GM19025 (cell line): ENCODE measurements around the gene SLC43A2.
"Not testable (repeated sequence)": the region's sequence is repeated elsewhere in the genome, so short reads cannot be mapped to it uniquely, and the experiment has no call there.

ENCODE experiments used
- ATAC-seq: cut with Tn5 transposase; IDR thresholded peaks from one replicate; pipeline ENCODE4 v1.9.1; 2021; ENCODE audit warnings: mild to moderate bottlenecking, low read depth, moderate library complexity; ENCODE audit not compliant: unreplicated experiment

The SLC43A2 gene

GRCh38 chr17:1627982-1628855, at the start of gene SLC43A2:
TSS of gene SLC43A2 (minus strand) at chr17:1628834. CDS start at chr17:1627874, 960 bp downstream.
- peak; percentile 40 for ATAC-seq

DNA sequence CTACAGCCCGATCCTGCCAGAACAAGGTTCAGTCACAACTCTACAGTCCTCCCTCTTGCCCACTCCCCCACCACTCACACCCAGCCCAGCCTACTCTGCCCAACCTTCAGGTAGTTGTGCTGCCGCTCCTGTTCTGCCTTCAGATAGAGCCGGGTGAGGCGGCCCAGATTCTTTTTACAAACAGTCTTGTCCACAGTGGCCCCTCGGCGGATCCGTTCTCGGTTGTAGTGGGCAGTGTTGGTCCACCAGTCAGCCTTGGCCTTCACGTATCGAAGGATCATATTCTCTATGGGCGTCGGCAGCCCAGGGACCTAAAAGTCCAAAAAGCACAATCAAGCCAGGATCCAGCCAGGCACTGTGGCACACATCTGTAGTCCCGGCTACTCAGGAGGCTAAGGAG, 47.8 kb upstream of the SLC43A2 start:
- no peak for ATAC-seq

GRCh38 chr17:1673041-1673785, 44.6 kb upstream of the SLC43A2 start:
- no peak for ATAC-seq

DNA sequence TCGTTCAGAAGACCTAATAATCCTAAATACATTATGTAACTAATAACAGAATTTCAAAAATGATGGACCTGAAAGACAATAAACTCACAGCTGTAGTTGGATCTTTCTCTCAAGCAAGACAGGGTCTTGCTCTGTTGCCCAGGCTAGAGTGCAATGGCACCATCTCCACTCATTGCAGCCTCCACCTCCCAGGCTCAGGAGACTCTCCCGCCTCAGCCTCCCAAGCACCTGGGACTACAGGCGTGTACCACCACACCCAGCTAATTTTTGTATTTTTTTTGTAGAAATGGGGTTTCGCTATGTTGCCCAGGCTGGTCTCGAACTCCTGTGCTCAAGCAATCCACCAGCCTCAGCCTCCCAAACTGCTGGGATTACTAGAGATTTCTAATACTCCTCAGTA, 35.3 kb upstream of the SLC43A2 start:
- ATAC-seq, result not testable (repeated sequence)

- ATAC-seq, result no peak
Measured at GRCh38 chr17:1661045-1661444, 32.4 kb upstream of the SLC43A2 start.

- ATAC-seq, result no peak
Measured at GRCh38 chr17:1658100-1658499, 29.5 kb upstream of the SLC43A2 start.

GRCh38 chr17:1653735-1654134, 25.1 kb upstream of the SLC43A2 start:
- no peak for ATAC-seq

- not testable (repeated sequence) for ATAC-seq
Measured at GRCh38 chr17:1652794-1653193, 24.2 kb upstream of the SLC43A2 start.

GRCh38 chr17:1651559-1651844, 22.9 kb upstream of the SLC43A2 start:
- no peak for ATAC-seq

GRCh38 chr17:1650731-1651558, 22.3 kb upstream of the SLC43A2 start:
- no peak for ATAC-seq

GRCh38 chr17:1649844-1650501, 21.3 kb upstream of the SLC43A2 start, which contains the start of gene RILP:
TSS of gene RILP (minus strand) at chr17:1649866. CDS start at chr17:1649804, 62 bp downstream.
- ATAC-seq, result no peak

DNA sequence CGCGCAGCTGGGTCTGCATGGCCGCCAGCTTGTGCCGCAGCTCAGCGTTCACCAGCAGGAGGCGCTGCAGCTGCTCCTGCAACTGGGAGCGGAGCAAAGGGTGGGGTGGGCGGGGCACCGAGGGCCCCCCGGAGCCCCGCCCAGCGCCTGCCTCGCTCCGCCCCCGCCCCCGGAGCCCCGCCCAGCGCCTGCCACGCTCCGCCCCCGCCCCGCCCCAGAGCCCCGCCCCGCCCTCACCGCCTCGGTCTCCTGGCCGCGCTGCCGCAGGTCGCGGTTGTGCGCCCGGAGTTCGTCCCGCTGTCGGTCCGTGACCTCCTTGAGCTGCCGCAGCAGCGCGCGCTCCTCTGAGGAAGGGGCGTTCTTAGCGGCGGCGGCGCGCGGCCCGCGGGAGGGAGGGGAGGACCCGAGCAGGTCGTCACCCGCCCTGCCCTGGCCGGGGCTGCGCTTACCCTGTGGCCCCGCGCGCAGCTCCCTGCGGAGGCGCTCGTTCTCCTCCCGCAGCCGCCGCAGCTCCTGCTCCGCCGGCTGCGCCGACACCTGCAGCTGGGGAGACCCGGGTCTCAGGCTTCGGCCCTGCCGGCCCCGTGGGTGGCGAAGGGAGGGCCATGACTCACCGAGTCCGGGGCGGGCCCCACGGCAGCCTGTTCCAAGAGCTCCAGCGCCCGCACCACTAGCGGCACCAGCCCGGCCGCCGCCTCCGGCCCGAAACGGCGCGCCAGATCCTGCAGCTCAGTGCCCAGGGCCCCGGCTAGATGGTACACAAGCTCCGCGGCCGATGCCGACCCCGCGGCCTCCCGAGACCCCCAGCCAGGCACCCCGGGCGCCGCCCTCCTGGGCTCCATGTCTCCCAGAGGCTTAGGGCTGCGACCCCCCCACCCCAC, 20.6 kb upstream of the SLC43A2 start:
- ATAC-seq, result peak; percentile 39

- peak; percentile 60 for ATAC-seq
Measured at GRCh38 chr17:1648173-1648962, 19.7 kb upstream of the SLC43A2 start.

- no peak for ATAC-seq
Measured at GRCh38 chr17:1647802-1648171, 19.2 kb upstream of the SLC43A2 start.

DNA sequence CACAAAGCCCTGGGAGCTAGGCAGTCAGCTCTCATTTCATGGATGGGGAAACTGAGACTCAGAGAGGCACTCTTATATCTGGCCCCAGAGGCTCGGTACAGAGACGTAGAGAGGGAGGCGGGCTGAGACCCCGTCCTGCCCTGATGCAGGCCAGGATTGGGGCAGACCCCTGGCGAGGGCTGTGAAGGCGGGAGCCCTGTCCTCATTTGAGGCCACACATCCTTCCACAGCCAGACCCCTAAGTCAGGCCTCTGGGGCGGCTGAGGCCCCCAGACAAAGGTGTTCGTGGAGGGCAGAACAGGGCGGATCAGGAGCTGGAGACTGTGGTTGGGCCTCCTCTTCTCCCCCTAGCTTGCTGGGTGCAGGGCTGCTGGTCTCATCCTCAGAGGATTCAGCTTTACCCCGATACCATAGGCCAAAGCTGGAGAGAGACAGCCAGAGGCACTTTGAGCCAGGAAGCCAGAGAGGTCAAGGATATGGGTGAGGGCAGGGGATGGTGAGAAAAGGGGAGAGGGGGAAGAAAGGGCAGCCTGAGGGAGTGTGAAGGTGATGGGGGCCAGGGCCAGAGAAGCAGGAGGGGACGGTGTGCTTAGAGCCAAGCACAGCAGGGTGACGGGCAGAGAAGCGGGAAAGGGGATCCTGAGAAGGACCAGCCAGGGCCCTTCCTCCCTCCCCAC, 17.7 kb upstream of the SLC43A2 start:
- ATAC-seq, result no peak

DNA sequence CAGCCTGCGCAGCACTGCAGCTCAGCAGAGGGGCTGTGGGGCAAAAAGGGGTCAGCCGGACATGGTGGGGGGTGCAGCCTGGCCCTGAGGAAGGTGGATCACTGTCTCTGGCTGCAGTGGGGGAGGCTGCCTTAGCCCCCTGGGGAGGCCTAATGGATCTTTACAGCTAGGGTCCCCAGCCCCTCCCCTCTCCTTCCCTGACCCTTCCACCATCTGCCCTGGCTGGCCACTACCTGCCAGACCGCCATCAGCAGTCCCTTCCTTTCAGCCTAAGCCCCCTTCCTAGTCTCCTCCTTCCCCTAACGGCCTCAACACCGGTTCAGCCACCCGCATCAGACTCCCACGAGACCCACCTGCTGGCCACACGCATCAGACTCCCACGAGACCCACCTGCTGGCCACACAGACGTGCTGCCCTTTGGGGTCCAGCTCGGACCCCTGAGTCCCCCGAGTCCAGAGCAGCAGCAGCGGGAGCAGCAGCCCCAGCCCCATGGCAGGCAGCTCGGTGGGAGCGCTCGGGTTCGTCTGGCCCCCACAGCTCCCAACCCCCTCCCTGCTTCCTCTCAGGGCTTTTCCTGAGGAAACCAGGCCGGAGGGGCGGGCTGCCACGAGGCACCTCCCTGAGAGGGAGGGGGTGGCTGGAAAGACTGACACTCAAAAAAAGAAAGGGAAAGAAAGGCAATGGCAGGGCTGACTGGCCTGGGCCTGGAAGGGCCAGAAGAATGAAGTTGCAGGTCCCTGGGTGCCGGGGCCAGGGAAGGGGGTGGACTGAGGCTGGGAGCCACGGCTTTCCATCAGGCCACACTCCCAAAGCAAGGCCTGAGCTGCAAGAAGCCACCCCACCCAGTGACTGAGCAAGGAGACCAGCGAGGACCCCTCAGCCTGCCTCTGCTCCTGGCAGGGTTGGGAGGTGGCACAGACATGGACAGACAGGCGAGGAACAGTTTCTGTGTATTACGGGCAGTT, 16.9 kb upstream of the SLC43A2 start, which contains the start of gene SCARF1:
SCARF1 (minus strand) TSS at position 526 of the 965 bp plus-strand sequence; CDS start at position 491, 35 bp downstream.
- ATAC-seq, result no peak
